Esophagus muscularis mucosa (tissue), 3 donors: ENCODE results near the gene BCL6B.

Experiments
- CTCF ChIP-seq, 3 experiments: fragments of 200-600 bp in 2 of 3; fragments of 450-650 bp in 1 of 3; sonication (generic) in 2 of 3; IDR thresholded peaks; one replicate each; pipeline ENCODE4 v1.5.1; 2017 to 2019; ENCODE audit warnings: antibody characterized with exemption in 3 of 3, mild to moderate bottlenecking in 2 of 3, moderate library complexity in 1 of 3
- POLR2AphosphoS5 ChIP-seq, 2 donors: sonication (generic); formaldehyde crosslinking; IDR thresholded peaks; one replicate each; pipeline ENCODE4 v1.6.1; 2017; ENCODE audit warnings: antibody characterized with exemption in 2 of 2

- TF ChIP-seq CTCF (IDR thresholded peaks at IDR 0.05) (no peak), POLR2AphosphoS5 (IDR thresholded peaks at IDR 0.05) (peak; percentile 83)
Measured at GRCh38 chr17:7035591-7036368, 12.9 kb downstream of the BCL6B start, which contains the start of gene SLC16A13.
